Renal cortex interstitium (tissue), 15 donors: Measurements from ENCODE around the gene NFS1. TPM values are rescaled to one million over a fixed set of nuclear protein-coding genes. Genes with fewer than 3 reads are reported as not detected.
"Not testable (repeated sequence)": the region's sequence is repeated elsewhere in the genome, so short reads cannot be mapped to it uniquely, and the experiment has no call there.

Source experiments
- DNase-seq, 11 donors: peaks; one replicate each; pipeline ENCODE4 v3.0.0-alpha.2; 2013; ENCODE audit warnings: low read depth in 9 of 11, low spot score in 4 of 11; ENCODE audit errors: extremely low read depth in 1 of 11
- long read RNA-seq, 16 experiments: transcript quantifications; one replicate each; lab custom pipeline, GENCODE V29; 2026
- polyA plus RNA-seq, 3 donors: library from polyadenylated mRNA; unstranded; fragments of 120-200 nt; gene quantifications; one replicate each; pipeline ENCODE4 v1.2.1, GENCODE V29; 2013; ENCODE audit not compliant: insufficient read length in 3 of 3

NFS1 gene
- polyA plus RNA-seq = 10 to 100 TPM; 26.2 to 30.2 (median 29.7) TPM
- long read RNA-seq, donor 1, partial matches to known transcripts = 0 of 3 reads
- long read RNA-seq, donor 1, other reads (novel, unspliced or antisense) = 0 of 3 reads
- long read RNA-seq, donor 2, partial matches to known transcripts = 0 of 1 reads
- long read RNA-seq, donor 2, other reads (novel, unspliced or antisense) = 0 of 1 reads
- long read RNA-seq, donor 3, transcript NFS1-203 (13 exons, 3,012 nt) = major isoform, 8 of 593 reads
- long read RNA-seq, donor 3, partial matches to known transcripts = 445 of 593 reads
- long read RNA-seq, donor 3, other reads (novel, unspliced or antisense) = 140 of 593 reads
- long read RNA-seq, donor 4, partial matches to known transcripts = 0 of 4 reads
- long read RNA-seq, donor 4, other reads (novel, unspliced or antisense) = 0 of 4 reads
- long read RNA-seq, donor 5, transcript NFS1-203 (13 exons, 3,012 nt) = major isoform, 10 of 14 reads
- long read RNA-seq, donor 5, partial matches to known transcripts = 0 of 14 reads
- long read RNA-seq, donor 5, other reads (novel, unspliced or antisense) = 0 of 14 reads
- long read RNA-seq, donor 6, partial matches to known transcripts = 15 of 17 reads
- long read RNA-seq, donor 6, other reads (novel, unspliced or antisense) = 0 of 17 reads
- long read RNA-seq, donor 7, partial matches to known transcripts = 215 of 726 reads
- long read RNA-seq, donor 7, other reads (novel, unspliced or antisense) = 507 of 726 reads
- long read RNA-seq, donor 8, transcript NFS1-203 (13 exons, 3,012 nt) = major isoform, 7 of 8 reads
- long read RNA-seq, donor 8, partial matches to known transcripts = 0 of 8 reads
- long read RNA-seq, donor 8, other reads (novel, unspliced or antisense) = 0 of 8 reads
- long read RNA-seq, donor 9, partial matches to known transcripts = 0 of 5 reads
- long read RNA-seq, donor 9, other reads (novel, unspliced or antisense) = 0 of 5 reads
- long read RNA-seq, donor 10, transcript NFS1-203 (13 exons, 3,012 nt) = major isoform, 9 of 11 reads
- long read RNA-seq, donor 10, partial matches to known transcripts = 0 of 11 reads
- long read RNA-seq, donor 10, other reads (novel, unspliced or antisense) = 0 of 11 reads
- long read RNA-seq, donor 11, partial matches to known transcripts = 0 of 4 reads
- long read RNA-seq, donor 11, other reads (novel, unspliced or antisense) = 0 of 4 reads
- long read RNA-seq, donor 12, partial matches to known transcripts = 0 of 2 reads
- long read RNA-seq, donor 12, other reads (novel, unspliced or antisense) = 0 of 2 reads
- long read RNA-seq, donor 13, transcript NFS1-203 (13 exons, 3,012 nt) = major isoform, 6 of 24 reads
- long read RNA-seq, donor 13, partial matches to known transcripts = 17 of 24 reads
- long read RNA-seq, donor 13, other reads (novel, unspliced or antisense) = 0 of 24 reads
- long read RNA-seq, donor 14, transcript NFS1-203 (13 exons, 3,012 nt) = major isoform, 6 of 7 reads
- long read RNA-seq, donor 14, partial matches to known transcripts = 0 of 7 reads
- long read RNA-seq, donor 14, other reads (novel, unspliced or antisense) = 0 of 7 reads
- long read RNA-seq, donor 15, partial matches to known transcripts = 113 of 153 reads
- long read RNA-seq, donor 15, other reads (novel, unspliced or antisense) = 38 of 153 reads
- long read RNA-seq, donor 16, transcript NFS1-203 (13 exons, 3,012 nt) = major isoform, 13 of 24 reads
- long read RNA-seq, donor 16, partial matches to known transcripts = 8 of 24 reads
- long read RNA-seq, donor 16, other reads (novel, unspliced or antisense) = 0 of 24 reads

DNA sequence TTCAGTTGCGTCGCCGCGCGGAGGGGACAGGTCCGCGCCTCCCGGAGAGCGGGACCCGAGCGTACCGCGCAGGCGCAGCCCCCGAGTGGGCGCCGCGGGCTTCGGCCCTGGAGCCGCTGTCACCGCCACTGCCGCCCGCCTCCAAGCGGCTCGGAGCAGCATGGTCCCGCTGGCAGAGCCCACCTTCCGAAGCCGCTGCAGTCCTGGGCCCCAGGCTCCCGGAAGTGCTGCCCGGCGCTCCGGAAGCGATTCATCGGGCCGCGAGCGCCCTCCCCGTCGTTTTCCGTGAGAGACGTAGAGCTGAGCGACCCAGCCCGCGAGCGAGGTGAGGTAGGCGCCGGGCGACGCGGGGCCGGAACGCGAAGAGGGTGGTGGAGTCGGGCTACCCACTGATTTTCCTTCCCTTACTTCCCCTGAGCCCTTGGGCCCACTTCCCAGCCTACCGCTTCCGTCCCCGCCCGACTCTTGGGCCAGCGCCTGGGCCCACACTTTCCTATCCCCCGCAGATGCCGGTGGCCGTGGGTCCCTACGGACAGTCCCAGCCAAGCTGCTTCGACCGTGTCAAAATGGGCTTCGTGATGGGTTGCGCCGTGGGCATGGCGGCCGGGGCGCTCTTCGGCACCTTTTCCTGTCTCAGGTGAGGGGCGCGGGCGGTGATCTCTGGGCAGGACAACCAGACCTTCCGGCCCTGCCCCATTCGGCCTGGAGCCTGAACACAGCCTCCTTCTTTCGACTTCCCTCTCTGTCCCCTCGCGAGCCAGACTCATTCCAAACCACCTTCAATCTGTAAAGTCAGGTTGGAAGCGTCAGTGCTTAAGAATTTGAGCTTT is at the start of gene NFS1, which contains the start of gene ROMO1:
NFS1 (minus strand) TSS at position 226 of the 830 bp plus-strand sequence; CDS start at position 162, 64 bp downstream.
ROMO1 (plus strand) TSS at position 279 of the 830 bp plus-strand sequence; CDS start at position 507, 228 bp downstream.
- peak; percentile 62 to 90 (median 82) for DNase-seq

DNA sequence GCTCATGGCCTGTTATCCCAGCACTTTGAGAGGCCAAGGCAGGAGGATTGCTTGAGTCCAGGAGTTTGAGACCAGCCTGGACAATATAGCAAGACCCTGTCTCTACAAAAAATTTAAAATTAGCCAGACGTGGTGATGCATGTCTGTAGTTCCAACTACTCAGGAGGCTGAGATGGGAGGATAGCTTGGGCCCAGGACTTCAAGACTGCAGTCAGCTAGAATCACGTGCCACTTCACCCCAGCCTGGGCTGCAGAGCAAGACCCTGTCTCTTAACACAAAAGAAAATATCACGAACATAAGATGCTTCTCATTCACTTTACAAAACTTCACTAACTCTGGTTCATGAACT is 45.3 kb upstream of the NFS1 start:
- DNase-seq = not testable (repeated sequence)

- peak in 1 of 11 donors; percentile 18 for DNase-seq
These were observed 44.7 kb upstream of the NFS1 start for GRCh38 chr20:35743693-35744491.

- peak in 5 of 11 donors; percentile 15 to 25 (median 19) for DNase-seq
These were observed 43.8 kb upstream of the NFS1 start for GRCh38 chr20:35742741-35743523.

DNA sequence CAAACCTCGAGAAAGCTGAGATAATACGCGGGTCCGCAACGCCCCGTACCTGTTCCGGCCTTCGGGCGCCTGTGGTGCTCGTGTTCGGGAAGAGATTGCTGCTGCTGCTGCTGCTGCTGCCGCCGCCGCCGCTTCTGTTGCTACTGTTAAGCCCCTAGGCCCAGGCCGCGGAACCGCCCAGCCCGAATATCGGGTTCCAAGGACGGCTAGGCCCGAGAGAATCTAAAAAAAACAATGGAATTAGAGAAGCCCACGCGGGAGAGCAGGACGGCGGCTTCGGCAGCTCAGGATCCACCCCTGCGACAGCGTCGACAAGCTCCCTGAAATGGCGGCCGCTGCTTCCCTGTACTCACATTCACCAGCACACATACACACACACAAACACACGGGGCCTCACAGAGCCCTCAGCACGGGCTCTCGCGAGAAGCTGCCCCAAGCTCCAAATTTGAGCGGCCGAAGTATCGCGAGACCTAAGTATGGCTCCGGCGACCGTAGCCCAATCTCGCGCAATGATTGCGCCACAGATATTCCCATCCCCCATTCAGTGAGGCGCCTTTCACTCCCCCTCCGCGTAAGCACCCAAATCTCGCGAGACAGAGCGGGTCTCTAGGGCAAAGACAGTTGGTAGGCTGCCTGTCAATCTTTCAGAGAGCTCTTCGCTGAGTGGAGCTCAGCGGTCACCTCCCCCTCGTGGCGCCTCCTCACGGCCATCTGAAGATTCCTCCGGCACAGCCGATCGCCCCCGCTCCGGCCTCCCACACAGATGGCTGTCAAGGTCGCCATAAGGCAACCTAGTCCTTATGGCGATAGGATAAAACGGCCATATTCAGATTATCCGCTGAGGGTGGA is 43.0 kb upstream of the NFS1 start, which contains the start of gene RBM39:
RBM39 (minus strand) TSS at position 369 of the 849 bp plus-strand sequence. CDS start 1,386 bp downstream, outside the sequence.
- peak; percentile 100 for DNase-seq

GRCh38 chr20:35739294-35740163 is 40.4 kb upstream of the NFS1 start:
- peak in 1 of 11 donors; percentile 9 for DNase-seq

- no peak for DNase-seq
These were observed 39.4 kb upstream of the NFS1 start for GRCh38 chr20:35738410-35739179.

DNA sequence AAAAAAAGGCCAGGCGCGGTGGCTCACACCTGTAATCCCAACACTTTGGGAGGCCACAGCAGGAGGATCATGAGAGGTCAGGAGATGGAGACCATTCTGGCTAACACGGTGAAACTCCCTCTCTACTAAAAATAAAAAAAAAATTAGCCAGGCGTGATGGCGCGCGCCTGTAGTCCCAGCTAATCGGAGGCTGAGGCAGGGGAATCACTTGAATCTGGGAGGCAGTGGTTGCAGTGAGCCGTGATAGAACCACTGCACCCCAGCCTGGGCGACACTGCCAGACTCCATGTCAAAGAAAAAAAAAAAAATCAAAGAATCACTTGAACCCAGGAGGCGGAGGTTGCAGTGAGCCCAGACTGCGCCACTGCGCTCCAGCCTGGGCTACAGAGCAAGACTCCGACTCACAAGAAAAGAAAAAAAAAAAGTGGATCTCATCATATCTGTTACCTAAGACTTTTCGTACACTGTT is 38.7 kb upstream of the NFS1 start:
- DNase-seq = no peak

- no peak for DNase-seq
These were observed 36.8 kb upstream of the NFS1 start for GRCh38 chr20:35735826-35736470.

DNA sequence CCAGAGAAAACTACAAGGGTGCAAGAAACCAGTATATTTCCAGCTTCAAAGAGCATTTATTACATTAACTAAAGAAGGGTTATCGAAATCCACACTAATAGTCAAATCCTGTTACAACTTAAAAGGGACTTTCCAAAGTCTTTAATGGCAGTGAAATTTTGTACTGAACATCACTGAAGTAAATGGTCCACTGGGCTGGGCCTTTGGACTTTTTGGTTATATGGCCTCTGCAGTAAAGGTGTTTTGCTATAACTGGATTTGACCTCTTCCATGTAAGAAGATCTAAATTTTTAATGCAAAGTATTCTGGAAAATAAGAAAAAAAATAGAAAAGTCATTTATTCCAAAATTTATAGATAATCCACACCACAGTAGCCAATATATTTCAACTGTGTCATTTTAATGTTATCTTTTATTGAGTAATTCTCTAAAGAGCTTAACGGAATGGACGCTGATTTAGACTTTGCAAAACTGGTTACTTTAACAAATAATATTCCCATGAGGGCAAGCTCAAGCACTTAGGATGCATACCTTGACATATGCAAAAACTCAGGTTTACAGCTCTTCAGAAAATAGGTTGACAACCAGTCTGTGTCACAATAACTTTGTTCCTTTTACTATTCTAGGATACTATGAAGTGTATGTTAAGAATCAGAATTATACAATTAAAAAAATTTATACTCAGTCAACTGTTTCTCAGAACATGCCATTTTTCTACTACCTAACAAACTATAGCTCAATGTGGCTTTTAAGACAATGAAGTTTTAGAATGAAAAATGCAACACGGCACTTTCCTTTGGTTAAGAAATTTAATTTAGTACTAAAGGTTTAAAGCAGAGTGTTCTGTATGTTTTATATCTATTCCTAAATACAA is 35.9 kb upstream of the NFS1 start:
- DNase-seq = no peak

- no peak for DNase-seq
These were observed 35.2 kb upstream of the NFS1 start for GRCh38 chr20:35734374-35734773.

DNA sequence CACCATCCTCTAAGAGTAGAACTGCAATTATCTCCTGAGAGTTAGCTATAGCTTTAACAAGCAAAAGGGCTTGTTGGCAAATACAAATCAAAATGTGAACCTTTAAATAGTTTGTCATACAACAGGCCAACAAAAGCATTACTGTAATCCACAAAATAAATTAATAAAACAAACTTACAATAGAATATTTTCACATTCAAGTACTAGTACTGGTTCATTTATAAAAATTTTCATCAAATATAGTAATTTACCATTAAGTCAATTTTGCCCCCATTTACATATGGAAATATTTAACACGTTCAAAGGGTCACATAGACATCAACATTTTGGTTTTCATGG is 33.5 kb upstream of the NFS1 start:
- DNase-seq = no peak
